Upper lobe of right lung (tissue), 1 donor: ENCODE measurements around the gene IFI44L. TPM values are rescaled to one million over a fixed set of nuclear protein-coding genes. Genes with fewer than 3 reads are reported as not detected.
A peak's percentile ranks its signal among the peaks of the same experiment; 100 is the strongest.

Experiments used
- ATAC-seq: fragments of 200-7000 bp; cut with Tn5 transposase; one replicate; pipeline ENCODE4 v1.9.1; 2020; ENCODE audit warnings: mild to moderate bottlenecking, moderate library complexity
- DNase-seq: peaks from one replicate; pipeline ENCODE4 v3.0.0-alpha.2; 2020
- H3K27ac ChIP-seq: fragments of 200-600 bp; one replicate; pipeline ENCODE4 v1.8.0; 2022
- H3K27me3 ChIP-seq: fragments of 200-600 bp; one replicate; pipeline ENCODE4 v1.8.0; 2022; ENCODE audit warnings: mild to moderate bottlenecking
- H3K36me3 ChIP-seq: fragments of 200-600 bp; one replicate; pipeline ENCODE4 v1.8.0; 2022
- H3K4me1 ChIP-seq: fragments of 200-600 bp; one replicate; pipeline ENCODE4 v1.8.0; 2022
- H3K4me3 ChIP-seq: fragments of 200-600 bp; one replicate; pipeline ENCODE4 v1.8.0; 2022; ENCODE audit warnings: mild to moderate bottlenecking
- H3K9me3 ChIP-seq: fragments of 200-600 bp; one replicate; pipeline ENCODE4 v1.8.0; 2022
- intact Hi-C: fragments of 100-400 bp; cut with DNase I; formaldehyde crosslinking; loops from one replicate; pipeline ENCODE4 v1.11.0; 2022
- total RNA-seq: library from RNA; stranded (reverse); fragmentation: NEBNext Ultra II Directional; extraction: Animal tissue kit (Norgen Biotek cat#: 25700); gene quantifications from one replicate; pipeline ENCODE4 v1.2.1, GENCODE V29; 2021
- TF ChIP-seq, protein P1 (sequence below): fragments of 200-600 bp; IDR thresholded peaks from one replicate; pipeline ENCODE4 v1.8.0; 2022; ENCODE audit warnings: antibody characterized with exemption
- donor health status: DM: no; HTN: yes; CAD: no; lungs with severe emphysema.

IFI44L gene
- total RNA-seq, 1 donor from 2014 or later = 30.0 TPM

DNA sequence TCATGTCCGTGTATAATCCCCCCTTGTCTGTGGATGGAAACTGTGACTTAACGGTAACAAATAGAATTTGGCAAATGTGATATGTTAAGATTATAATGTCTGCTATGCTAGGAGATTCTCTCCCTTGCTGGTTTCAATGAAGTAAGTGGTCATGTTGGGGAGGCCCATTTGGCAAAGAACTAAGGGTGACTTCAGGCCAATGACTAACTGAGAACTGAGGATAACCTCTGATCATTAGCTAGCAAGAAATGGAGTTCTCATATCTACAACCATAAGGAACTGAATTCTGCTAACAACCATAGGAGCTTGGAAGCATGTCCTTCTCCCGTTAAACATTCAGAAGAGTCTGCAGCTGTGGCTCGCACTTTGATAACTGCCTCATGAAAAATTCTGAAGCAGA, 2.3 kb downstream of the IFI44L start:
- H3K27me3 ChIP-seq = no peaks in the 10 kb centered on the region
- ATAC-seq (no peak), DNase-seq (no peak)
- TF ChIP-seq, protein P1, sequence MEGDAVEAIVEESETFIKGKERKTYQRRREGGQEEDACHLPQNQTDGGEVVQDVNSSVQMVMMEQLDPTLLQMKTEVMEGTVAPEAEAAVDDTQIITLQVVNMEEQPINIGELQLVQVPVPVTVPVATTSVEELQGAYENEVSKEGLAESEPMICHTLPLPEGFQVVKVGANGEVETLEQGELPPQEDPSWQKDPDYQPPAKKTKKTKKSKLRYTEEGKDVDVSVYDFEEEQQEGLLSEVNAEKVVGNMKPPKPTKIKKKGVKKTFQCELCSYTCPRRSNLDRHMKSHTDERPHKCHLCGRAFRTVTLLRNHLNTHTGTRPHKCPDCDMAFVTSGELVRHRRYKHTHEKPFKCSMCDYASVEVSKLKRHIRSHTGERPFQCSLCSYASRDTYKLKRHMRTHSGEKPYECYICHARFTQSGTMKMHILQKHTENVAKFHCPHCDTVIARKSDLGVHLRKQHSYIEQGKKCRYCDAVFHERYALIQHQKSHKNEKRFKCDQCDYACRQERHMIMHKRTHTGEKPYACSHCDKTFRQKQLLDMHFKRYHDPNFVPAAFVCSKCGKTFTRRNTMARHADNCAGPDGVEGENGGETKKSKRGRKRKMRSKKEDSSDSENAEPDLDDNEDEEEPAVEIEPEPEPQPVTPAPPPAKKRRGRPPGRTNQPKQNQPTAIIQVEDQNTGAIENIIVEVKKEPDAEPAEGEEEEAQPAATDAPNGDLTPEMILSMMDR = no peak
- no peak overlapping the region for H3K4me3 ChIP-seq
- no peaks in the 10 kb centered on the region for H3K9me3 ChIP-seq
- peaks cover 9% of the 10 kb centered on the region for H3K4me1 ChIP-seq
- H3K36me3 ChIP-seq = no peaks in the 10 kb centered on the region
- intact Hi-C loops = no loop called here
- H3K27ac ChIP-seq = no peak overlapping the region

DNA sequence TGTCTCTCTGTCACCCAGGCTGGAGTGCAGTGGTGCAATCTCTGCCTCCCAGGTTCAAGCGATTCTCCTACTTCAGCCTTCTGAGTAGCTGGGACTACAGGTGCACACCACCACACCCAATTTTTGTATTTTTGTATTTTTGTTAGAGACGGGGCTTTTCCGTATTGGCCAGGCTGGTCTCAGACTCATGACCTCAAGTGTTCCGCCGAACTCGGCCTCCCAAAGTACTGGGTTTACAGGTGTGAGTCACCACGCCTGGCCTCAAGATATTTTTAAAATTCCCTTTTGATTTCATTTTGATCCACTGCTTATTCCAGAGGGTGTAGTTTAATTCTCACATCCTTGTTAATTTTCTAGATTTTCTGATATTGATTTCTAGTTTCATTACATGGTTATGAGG, 3.8 kb downstream of the IFI44L start:
- H3K27ac ChIP-seq = no peak overlapping the region
- TF ChIP-seq, protein P1 = no peak
- H3K27me3 ChIP-seq = no peaks in the 10 kb centered on the region
- intact Hi-C loops = no loop called here
- ATAC-seq = no peak
- no peak for DNase-seq
- no peaks in the 10 kb centered on the region for H3K36me3 ChIP-seq
- no peaks in the 10 kb centered on the region for H3K9me3 ChIP-seq
- peaks cover 9% of the 10 kb centered on the region for H3K4me1 ChIP-seq
- H3K4me3 ChIP-seq = no peak overlapping the region

DNA sequence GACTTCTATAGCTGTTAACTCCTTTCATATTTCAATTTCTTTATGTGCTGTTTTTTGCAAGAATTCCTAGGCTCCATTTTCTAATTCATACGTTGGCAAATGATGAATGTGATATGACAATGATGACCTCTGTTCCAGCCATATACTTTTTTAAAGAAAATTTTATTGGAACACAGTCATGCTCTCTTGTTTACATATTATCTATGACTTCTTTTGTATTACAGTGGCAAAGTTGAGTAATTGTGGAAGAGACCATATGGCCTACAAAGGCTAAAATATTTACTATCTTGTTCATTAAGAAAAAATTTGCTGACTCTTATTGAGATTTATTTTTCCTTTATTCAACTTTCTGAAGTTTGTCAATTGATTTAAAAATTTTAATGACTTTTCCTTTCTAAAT, 7.1 kb downstream of the IFI44L start:
- ATAC-seq (no peak), DNase-seq (no peak)
- TF ChIP-seq, protein P1 = no peak
- intact Hi-C loops = no loop called here
- Histone ChIP-seq H3K4me1 (no peaks in the 10 kb centered on the region), H3K36me3 (no peaks in the 10 kb centered on the region), H3K27me3 (no peaks in the 10 kb centered on the region), H3K27ac (no peak overlapping the region), H3K4me3 (no peak overlapping the region), H3K9me3 (no peaks in the 10 kb centered on the region)

DNA sequence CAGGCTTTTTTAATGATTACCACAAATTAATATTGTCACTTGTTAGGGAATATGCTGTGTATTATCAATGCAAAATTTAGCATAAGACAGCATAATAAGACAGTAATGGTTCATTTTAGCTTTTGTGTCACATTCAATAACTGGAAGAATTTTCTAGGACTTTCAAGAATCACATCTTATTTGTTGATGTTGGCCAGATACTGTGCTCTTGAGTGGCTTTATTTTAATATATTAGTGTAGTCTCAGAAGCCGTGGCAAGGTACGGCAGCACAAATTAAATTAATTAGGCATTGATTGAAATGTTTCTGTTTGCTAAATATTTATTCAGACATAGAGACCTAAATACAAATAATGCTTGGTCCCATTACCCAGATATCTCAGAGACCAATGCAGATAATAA, 10.4 kb downstream of the IFI44L start:
- intact Hi-C loops = no loop called here
- Histone ChIP-seq H3K4me1 (no peaks in the 10 kb centered on the region), H3K27ac (no peak overlapping the region), H3K27me3 (no peaks in the 10 kb centered on the region), H3K4me3 (no peak overlapping the region), H3K9me3 (no peaks in the 10 kb centered on the region), H3K36me3 (no peaks in the 10 kb centered on the region)
- DNase-seq (no peak), ATAC-seq (no peak)
- TF ChIP-seq, protein P1 = no peak

DNA sequence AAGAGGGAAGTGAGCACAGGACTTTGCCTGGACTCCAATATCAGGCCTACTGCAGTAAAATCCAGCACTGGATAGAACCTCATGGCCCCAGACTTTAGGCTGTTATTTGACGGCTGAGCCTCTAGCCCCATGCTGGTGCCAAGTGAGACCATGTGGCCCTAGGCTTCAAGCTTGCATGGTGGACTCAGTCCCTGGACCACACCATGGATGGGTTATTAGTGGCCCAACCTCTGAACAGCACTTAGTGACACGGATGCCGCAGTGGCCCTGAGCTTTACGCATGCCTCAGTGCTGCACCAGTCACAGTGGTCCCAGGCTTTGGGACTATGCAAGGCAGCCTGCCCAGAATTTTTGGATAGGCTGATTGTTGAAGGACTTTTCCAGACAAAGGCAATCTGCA, 13.0 kb downstream of the IFI44L start:
- DNase-seq (no peak), ATAC-seq (peak; percentile 31)
- intact Hi-C loops = no loop called here
- TF ChIP-seq, protein P1 = no peak
- Histone ChIP-seq H3K4me3 (no peak overlapping the region), H3K4me1 (no peaks in the 10 kb centered on the region), H3K27me3 (no peaks in the 10 kb centered on the region), H3K36me3 (no peaks in the 10 kb centered on the region), H3K9me3 (no peaks in the 10 kb centered on the region), H3K27ac (no peak overlapping the region)

DNA sequence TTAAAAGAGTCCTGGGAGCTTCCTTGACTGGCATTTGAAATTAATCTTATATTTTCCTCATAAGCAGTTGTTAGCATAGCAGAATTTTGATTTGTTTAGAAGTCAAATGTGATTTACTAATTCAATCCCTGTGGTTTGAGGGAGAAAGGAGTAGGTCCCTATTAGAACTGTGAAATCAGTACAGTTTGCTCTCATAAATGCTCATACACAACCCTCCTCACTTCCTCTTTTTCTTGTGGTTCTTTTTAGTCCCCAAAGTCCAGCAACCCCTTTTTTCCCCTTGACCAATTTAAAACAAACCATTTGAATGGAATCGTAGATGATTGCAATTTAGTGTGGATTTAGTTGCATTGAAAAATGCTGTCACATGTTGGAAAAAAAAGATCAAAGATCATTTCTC, 20.2 kb downstream of the IFI44L start:
- H3K4me1 ChIP-seq = peaks cover 4% of the 10 kb centered on the region
- no peak overlapping the region for H3K27ac ChIP-seq
- H3K4me3 ChIP-seq = no peak overlapping the region
- no peaks in the 10 kb centered on the region for H3K36me3 ChIP-seq
- ATAC-seq = peak; percentile 54
- TF ChIP-seq, protein P1 = no peak
- intact Hi-C loops = no loop called here
- no peak for DNase-seq
- no peaks in the 10 kb centered on the region for H3K27me3 ChIP-seq
- no peaks in the 10 kb centered on the region for H3K9me3 ChIP-seq
